Suprapubic skin (tissue), 4 donors: ENCODE results near the gene PLXNB2. TPM values are rescaled to one million over a fixed set of nuclear protein-coding genes. Genes with fewer than 3 reads are reported as not detected.

Source experiments
- DNase-seq, 2 donors: peaks; one replicate each; pipeline ENCODE4 v3.0.0-alpha.2; 2019; ENCODE audit warnings: low spot score in 2 of 2
- H3K27ac ChIP-seq: fragments of 200-600 bp; sonication (generic); one replicate; pipeline ENCODE4 v1.5.1; 2019
- H3K27me3 ChIP-seq: fragments of 200-600 bp; sonication (generic); one replicate; pipeline ENCODE4 v1.5.1; 2019
- H3K36me3 ChIP-seq: fragments of 200-600 bp; sonication (generic); one replicate; pipeline ENCODE4 v1.5.1; 2019
- H3K4me1 ChIP-seq: fragments of 200-600 bp; sonication (generic); one replicate; pipeline ENCODE4 v1.5.1; 2019
- H3K4me3 ChIP-seq: fragments of 200-600 bp; sonication (generic); one replicate; pipeline ENCODE4 v1.5.1; 2019; ENCODE audit warnings: mild to moderate bottlenecking
- H3K9me3 ChIP-seq: fragments of 200-600 bp; sonication (generic); one replicate; pipeline ENCODE4 v1.5.1; 2019
- CTCF ChIP-seq, 2 donors: fragments of 200-600 bp in 1 of 2; fragments of 450-650 bp in 1 of 2; sonication (generic) in 1 of 2; IDR thresholded peaks; one replicate each; pipeline ENCODE4 v1.5.1; 2016 to 2019; ENCODE audit warnings: antibody characterized with exemption in 2 of 2, mild to moderate bottlenecking in 1 of 2, moderate library complexity in 1 of 2
- EP300 ChIP-seq: sonication (generic); formaldehyde crosslinking; IDR thresholded peaks from one replicate; pipeline ENCODE4 v1.6.1; 2017; ENCODE audit warnings: antibody characterized with exemption
- POLR2A ChIP-seq, 2 donors: fragments of 450-650 bp; IDR thresholded peaks; one replicate each; pipeline ENCODE4 v1.6.1; 2017; ENCODE audit warnings: antibody characterized with exemption in 2 of 2, mild to moderate bottlenecking in 2 of 2, moderate library complexity in 2 of 2
- POLR2AphosphoS5 ChIP-seq, 3 donors: sonication (generic); formaldehyde crosslinking; IDR thresholded peaks; one replicate each; pipeline ENCODE4 v1.6.1; 2017; ENCODE audit warnings: antibody characterized with exemption in 3 of 3
- WGBS: methylation state at CpG from one replicate; pipeline ENCODE4 v1.1.5; 2018; 5-methylcytosine and 5-hydroxymethylcytosine counted together
- total RNA-seq, 4 donors: library from RNA; depleted of rRNA; stranded (reverse); fragments of >200 nt; gene quantifications; one replicate each; pipeline ENCODE4 v1.1.0, GENCODE V29; 2016

PLXNB2 gene
- total RNA-seq, 4 donors from 2014 or later = 117 to 231 (median 192) TPM

GRCh38 chr22:50283821-50284220 lies 23.6 kb downstream of the PLXNB2 start:
- no peaks in the 10 kb centered on the region for H3K9me3 ChIP-seq
- H3K27me3 ChIP-seq = no peaks in the 10 kb centered on the region
- H3K4me1 ChIP-seq = peaks cover 15% of the 10 kb centered on the region
- WGBS = 82% methylated on average over 13 of the region's 30 CpGs
- no peak overlapping the region for H3K27ac ChIP-seq
- H3K4me3 ChIP-seq = no peak overlapping the region
- DNase-seq = no peak
- TF ChIP-seq POLR2A (IDR thresholded peaks at IDR 0.05) (no peak), POLR2AphosphoS5 (IDR thresholded peaks at IDR 0.05) (no peak), CTCF (IDR thresholded peaks at IDR 0.05) (no peak)
- peaks cover 93% of the 10 kb centered on the region for H3K36me3 ChIP-seq

- WGBS = 71% methylated on average over 8 of the region's 45 CpGs
- Histone ChIP-seq H3K27ac (peak overlapping the region; percentile 71), H3K4me1 (peaks cover 15% of the 10 kb centered on the region), H3K4me3 (peak overlapping the region; percentile 17), H3K36me3 (peaks cover 93% of the 10 kb centered on the region), H3K9me3 (no peaks in the 10 kb centered on the region), H3K27me3 (no peaks in the 10 kb centered on the region)
- TF ChIP-seq CTCF (IDR thresholded peaks at IDR 0.05) (no peak), POLR2A (IDR thresholded peaks at IDR 0.05) (no peak), POLR2AphosphoS5 (IDR thresholded peaks at IDR 0.05) (peak in 1 of 3 donors; percentile 78)
- no peak for DNase-seq
Observed at GRCh38 chr22:50282361-50283155, 24.9 kb downstream of the PLXNB2 start.

GRCh38 chr22:50281957-50282356 lies 25.5 kb downstream of the PLXNB2 start:
- peak overlapping the region; percentile 17 for H3K4me3 ChIP-seq
- WGBS = 48% methylated on average over 4 of the region's 25 CpGs
- no peaks in the 10 kb centered on the region for H3K27me3 ChIP-seq
- H3K9me3 ChIP-seq = no peaks in the 10 kb centered on the region
- H3K27ac ChIP-seq = peak overlapping the region; percentile 66
- DNase-seq = no peak
- peaks cover 93% of the 10 kb centered on the region for H3K36me3 ChIP-seq
- H3K4me1 ChIP-seq = peaks cover 15% of the 10 kb centered on the region
- TF ChIP-seq POLR2AphosphoS5 (IDR thresholded peaks at IDR 0.05) (no peak), EP300 (no peak)

- H3K4me3 ChIP-seq = no peak overlapping the region
- no peaks in the 10 kb centered on the region for H3K9me3 ChIP-seq
- 90% methylated on average over 27 of the region's 36 CpGs for WGBS
- no peak for DNase-seq
- H3K36me3 ChIP-seq = peaks cover 93% of the 10 kb centered on the region
- TF ChIP-seq POLR2AphosphoS5 (IDR thresholded peaks at IDR 0.05) (no peak), POLR2A (IDR thresholded peaks at IDR 0.05) (no peak), EP300 (no peak), CTCF (IDR thresholded peaks at IDR 0.05) (no peak)
- no peaks in the 10 kb centered on the region for H3K27me3 ChIP-seq
- H3K27ac ChIP-seq = no peak overlapping the region
- peaks cover 15% of the 10 kb centered on the region for H3K4me1 ChIP-seq
Observed at GRCh38 chr22:50281384-50281760, 26.1 kb downstream of the PLXNB2 start.

- H3K27me3 ChIP-seq = no peaks in the 10 kb centered on the region
- no peak overlapping the region for H3K4me3 ChIP-seq
- H3K27ac ChIP-seq = no peak overlapping the region
- TF ChIP-seq POLR2A (IDR thresholded peaks at IDR 0.05) (no peak), CTCF (IDR thresholded peaks at IDR 0.05) (no peak), POLR2AphosphoS5 (IDR thresholded peaks at IDR 0.05) (no peak), EP300 (no peak)
- H3K36me3 ChIP-seq = peaks cover 93% of the 10 kb centered on the region
- no peaks in the 10 kb centered on the region for H3K9me3 ChIP-seq
- no peak for DNase-seq
- H3K4me1 ChIP-seq = peaks cover 15% of the 10 kb centered on the region
- WGBS = 94% methylated on average over 41 of the region's 47 CpGs
Observed at GRCh38 chr22:50280708-50281383, 26.6 kb downstream of the PLXNB2 start.
